CD4-positive, alpha-beta T cell treated with Interleukin-2 at 100 ng/mL for 4 hours (primary cell): ENCODE data around the gene ZNF23.

ENCODE experiments used
- DNase-seq: peaks from one replicate; pipeline ENCODE4 v3.0.0-alpha.2; 2020; ENCODE audit warnings: low spot score

Gene ZNF23

GRCh38 chr16:71426069-71426879, 35.8 kb downstream of the ZNF23 start:
- DNase-seq: no peak

GRCh38 chr16:71425746-71426068, 36.3 kb downstream of the ZNF23 start:
- no peak for DNase-seq

GRCh38 chr16:71424626-71425025, 37.4 kb downstream of the ZNF23 start:
- no peak for DNase-seq

DNA sequence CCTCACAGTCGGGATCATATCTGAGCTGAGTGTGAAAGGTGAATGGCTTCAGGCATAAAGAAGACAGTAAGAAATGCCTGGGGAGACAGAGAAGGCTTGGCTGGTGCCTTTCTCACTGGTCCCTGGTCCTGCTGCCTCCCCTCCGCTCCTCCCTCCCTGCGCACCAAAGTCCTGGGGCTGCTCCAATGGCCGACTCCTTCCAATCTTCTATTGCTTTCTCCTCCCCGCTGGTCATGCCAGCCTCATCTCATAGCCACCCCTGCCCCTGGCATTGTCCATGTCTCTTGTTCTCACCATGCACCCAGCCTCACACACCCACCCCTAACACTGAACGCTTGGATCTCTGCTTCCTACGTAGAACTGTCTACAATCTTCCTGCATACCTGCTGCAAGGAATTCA, 38.2 kb downstream of the ZNF23 start:
- no peak for DNase-seq

GRCh38 chr16:71423016-71423415, 39.0 kb downstream of the ZNF23 start:
- DNase-seq: no peak

GRCh38 chr16:71421911-71422310, 40.1 kb downstream of the ZNF23 start:
- DNase-seq: peak; percentile 24

GRCh38 chr16:71414038-71414437, 48.0 kb downstream of the ZNF23 start:
- no peak for DNase-seq

DNA sequence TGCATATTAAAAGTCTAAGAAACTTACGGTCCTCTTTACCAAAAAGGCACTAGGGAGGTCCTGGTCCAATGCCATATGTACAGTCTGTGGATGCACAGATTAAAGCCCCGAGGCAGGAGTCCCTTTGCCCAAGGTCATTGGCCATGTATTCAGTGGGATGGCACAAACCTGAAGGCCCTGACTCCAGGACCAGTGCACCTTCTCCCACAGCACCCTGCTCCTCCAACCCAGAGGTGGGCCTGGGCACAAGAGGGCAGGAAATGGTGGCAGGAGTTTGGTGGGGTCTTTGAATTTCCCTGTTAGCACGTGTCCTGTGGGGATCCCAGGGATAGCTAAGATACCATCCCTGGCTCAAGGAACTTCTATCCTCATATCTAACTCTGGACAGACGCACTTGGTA, 48.7 kb downstream of the ZNF23 start:
- DNase-seq: no peak

- DNase-seq: peak; percentile 69
Measured at GRCh38 chr16:71412270-71413160, 49.5 kb downstream of the ZNF23 start.

DNA sequence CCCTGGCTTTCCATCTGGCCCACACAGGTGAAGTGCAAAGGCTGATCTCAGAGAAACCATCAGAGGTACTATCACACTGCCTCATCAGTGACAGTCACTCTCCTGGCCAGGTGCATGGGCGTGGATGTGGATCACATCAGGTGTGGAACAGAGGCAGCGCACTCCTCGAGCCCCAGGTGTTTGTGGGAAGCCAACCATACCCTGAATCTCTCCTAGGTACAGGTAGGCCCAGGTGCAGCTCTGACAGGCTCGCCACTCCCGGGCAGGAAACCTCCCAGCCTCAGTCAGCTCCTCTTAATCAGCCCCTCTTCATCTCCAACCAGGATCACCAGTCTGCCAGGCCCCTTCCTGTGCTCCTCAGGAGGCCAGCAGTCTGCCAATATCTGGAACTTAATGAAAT, 51.9 kb downstream of the ZNF23 start:
- no peak for DNase-seq

DNA sequence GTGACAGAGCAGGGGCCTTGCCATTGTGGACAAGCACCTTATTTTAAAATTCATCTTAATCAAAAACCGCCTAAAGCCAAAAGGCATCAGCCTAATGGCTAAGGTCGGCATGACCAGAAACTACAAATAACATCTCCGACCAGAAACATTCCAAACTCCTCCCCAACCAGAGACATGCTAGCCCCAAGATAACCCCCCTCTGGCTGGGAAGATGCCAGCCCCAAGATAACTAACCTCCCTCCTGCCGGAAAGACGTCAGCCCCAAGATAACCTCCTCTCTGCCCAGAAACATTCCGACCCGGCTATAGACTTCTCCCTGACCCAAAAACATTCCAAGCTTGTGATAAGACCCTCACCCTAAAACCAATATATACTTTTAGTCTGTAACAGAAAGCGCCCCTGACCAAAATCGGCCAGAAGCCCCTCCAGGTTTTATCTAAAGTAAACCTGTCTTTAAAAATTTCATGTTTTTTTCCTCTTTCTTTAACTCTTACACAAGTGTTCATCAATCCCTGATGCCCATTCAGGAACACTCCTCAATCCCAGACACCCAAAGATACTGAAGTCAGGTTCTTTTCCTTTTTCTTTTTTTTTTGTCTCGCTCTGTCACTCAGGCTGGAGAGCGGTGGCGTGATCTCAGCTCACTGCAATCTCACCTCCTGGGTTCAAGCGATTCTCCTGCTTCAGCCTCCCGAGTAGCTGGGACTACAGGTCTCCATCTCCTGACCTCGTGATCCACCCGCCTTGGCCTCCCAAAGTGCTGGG, 52.9 kb downstream of the ZNF23 start:
- no peak for DNase-seq

- no peak for DNase-seq
Measured at GRCh38 chr16:71408536-71408935, 53.5 kb downstream of the ZNF23 start.

- DNase-seq: no peak
Measured at GRCh38 chr16:71407731-71408130, 54.3 kb downstream of the ZNF23 start.

DNA sequence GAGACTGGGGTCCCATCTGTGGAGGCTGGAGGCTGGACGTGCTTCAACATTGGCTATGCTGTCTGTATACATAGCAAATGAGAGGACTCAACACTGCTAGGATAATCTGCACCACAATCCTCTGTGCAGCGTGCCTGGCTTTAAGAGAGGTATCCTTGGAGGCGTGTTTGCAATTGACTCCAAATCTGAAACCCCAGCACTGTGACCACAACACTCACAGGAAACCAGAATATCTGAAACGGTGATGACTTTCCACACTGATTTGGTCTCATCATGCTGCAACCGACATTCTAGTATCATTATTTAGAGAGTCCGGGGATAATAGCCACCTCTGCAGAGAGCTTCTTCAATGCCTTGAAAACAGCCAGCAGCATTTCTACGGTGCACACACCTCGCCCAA, 55.3 kb downstream of the ZNF23 start:
- no peak for DNase-seq

GRCh38 chr16:71406316-71406715, 55.7 kb downstream of the ZNF23 start:
- no peak for DNase-seq

DNA sequence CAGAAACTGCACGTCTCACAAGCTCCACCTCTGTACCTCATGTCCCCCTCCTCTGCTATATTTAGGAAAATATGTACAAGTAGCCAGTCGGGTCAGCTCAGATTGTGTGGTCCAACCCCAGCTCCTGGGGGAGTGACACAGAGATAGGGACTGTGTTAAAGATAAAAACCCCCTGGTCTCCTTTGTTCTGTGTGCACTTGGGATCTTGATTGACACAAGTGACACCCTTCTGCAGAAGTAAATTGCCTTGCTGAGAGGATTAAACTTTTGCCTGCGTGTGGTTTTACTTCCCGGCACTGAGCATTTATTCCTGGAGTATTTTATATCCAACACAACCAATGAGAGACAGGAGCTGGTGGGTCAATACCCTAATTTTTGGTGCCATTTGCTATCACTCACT, 57.7 kb downstream of the ZNF23 start:
- DNase-seq: no peak

DNA sequence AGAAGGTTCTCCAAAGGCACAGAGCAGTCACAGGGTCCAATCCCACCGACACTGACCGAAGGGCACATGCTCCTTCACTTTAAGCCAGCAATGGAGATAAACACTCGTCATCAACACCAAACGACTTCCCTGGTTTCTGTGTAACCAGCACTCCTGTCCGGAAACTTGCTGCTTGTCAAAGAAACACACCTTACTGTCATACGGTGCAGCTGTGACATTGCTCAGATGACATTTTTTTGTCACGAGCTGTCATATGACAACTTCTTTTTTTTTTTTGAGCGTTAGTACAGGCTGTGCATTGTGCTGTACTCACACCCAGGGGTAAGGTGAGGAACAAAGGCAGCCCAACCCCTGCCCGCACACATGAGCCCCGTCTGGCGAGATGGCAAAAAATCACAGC, 59.4 kb downstream of the ZNF23 start:
- no peak for DNase-seq

DNA sequence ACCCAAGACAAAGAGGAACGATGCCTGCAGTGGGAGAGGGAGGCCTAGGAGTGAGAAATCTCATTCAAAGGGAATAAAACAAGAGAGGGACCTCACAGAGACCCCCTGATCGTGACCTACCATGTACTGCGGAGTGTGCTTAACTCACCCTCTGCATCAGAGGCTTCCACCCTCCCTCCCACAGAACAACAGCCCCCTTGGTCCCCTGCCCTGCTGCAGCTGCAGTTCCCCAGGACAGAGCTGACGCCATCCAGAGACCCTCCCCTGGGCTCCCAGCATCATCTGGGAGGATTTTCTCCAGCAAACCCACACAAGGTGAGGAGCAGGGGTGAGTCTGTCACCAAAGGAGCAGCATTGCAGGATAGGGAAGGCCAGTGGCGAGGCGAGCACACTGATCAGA, 60.0 kb downstream of the ZNF23 start:
- no peak for DNase-seq

DNA sequence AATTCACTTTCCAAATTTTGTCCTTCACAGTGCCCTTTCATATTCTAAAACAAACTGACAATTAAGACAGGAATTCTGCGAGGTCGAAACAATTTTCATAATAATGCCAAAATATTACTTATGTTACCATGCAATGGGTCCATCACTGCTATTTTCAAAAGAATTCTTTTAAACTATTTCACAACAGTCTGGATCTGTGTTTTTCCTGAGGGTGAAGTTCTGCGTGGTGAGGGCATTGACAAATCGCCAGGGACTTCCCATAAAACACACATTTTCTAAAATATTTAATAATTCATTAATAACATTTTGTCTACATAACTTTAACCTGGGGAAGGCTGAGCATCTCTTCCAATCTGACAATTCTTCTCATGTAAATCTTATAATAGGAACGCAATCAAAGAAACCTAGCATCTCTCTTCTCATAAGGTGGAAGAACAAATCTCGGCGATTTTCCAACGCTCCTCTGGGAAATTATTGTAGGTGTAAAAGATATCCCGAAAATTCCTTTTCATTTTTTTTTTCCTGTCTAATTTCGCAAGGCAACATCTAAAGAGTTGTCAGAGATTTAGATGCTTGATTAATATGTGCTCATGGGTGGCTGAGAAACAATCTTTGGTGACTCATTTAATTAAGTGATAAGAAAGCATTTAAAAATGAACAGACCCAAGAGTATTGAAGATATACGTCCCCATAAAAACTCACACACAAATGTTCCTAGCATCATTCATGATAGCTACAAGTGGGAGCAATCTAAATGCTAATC, 62.1 kb downstream of the ZNF23 start:
- DNase-seq: no peak
